HUES64 (cell line): ENCODE data around the gene TRIM72.
"Not testable (repeated sequence)": the region's sequence is repeated elsewhere in the genome, so short reads cannot be mapped to it uniquely, and the experiment has no call there.

ENCODE experiments used
- H3K27ac ChIP-seq: 2 replicates; pipeline ENCODE4 v1.7.0; 2013; ENCODE audit warnings: low read depth, low read length, inconsistent platforms
- H3K27me3 ChIP-seq: 2 replicates; pipeline ENCODE4 v1.6.1; 2013; ENCODE audit warnings: mild to moderate bottlenecking, low read length; ENCODE audit not compliant: insufficient read depth
- H3K36me3 ChIP-seq: 2 replicates; pipeline ENCODE4 v1.6.1; 2013; ENCODE audit warnings: mild to moderate bottlenecking, low read length; ENCODE audit not compliant: insufficient read depth
- H3K4me1 ChIP-seq: 2 replicates; pipeline ENCODE4 v1.6.1; 2013; ENCODE audit warnings: mild to moderate bottlenecking, low read length, moderate library complexity; ENCODE audit not compliant: insufficient read depth
- H3K4me3 ChIP-seq: 2 replicates; pipeline ENCODE4 v1.5.1; 2013; ENCODE audit warnings: mild to moderate bottlenecking, low read length, moderate library complexity
- H3K9ac ChIP-seq: 2 replicates; pipeline ENCODE4 v1.6.1; 2013; ENCODE audit warnings: mild to moderate bottlenecking, low read depth, low read length
- H3K9me3 ChIP-seq: 2 replicates; pipeline ENCODE4 v1.6.1; 2013; ENCODE audit warnings: low read depth, low read length; ENCODE audit not compliant: insufficient read depth
- WGBS: fragments of 150-250, 120-280 bp; methylation state at CpG from one replicate; pipeline ENCODE4 v1.1.7; 2013; ENCODE audit warnings: missing lambda C conversion rate; 5-methylcytosine and 5-hydroxymethylcytosine counted together

TRIM72 gene

GRCh38 chr16:31191697-31192428 lies 22.1 kb upstream of the TRIM72 start:
- H3K27me3 ChIP-seq: no peaks in the 10 kb centered on the region
- no peaks in the 10 kb centered on the region for H3K9me3 ChIP-seq
- 95% methylated on average over 5 of the region's 5 CpGs for WGBS
- H3K9ac ChIP-seq: no peak overlapping the region
- no peaks in the 10 kb centered on the region for H3K4me1 ChIP-seq
- H3K27ac ChIP-seq: no peak overlapping the region
- H3K4me3 ChIP-seq: no peak overlapping the region
- H3K36me3 ChIP-seq: peaks cover 100% of the 10 kb centered on the region

GRCh38 chr16:31192856-31193642 lies 20.9 kb upstream of the TRIM72 start:
- Histone ChIP-seq H3K27me3 (no peaks in the 10 kb centered on the region), H3K36me3 (peaks cover 91% of the 10 kb centered on the region), H3K4me1 (no peaks in the 10 kb centered on the region), H3K27ac (no peak overlapping the region), H3K9me3 (no peaks in the 10 kb centered on the region), H3K9ac (no peak overlapping the region), H3K4me3 (no peak overlapping the region)
- WGBS: 96% methylated on average over 16 of the region's 16 CpGs

- peaks cover 87% of the 10 kb centered on the region for H3K36me3 ChIP-seq
- H3K9me3 ChIP-seq: no peaks in the 10 kb centered on the region
- 100% methylated on average over 2 of the region's 2 CpGs for WGBS
- H3K4me3 ChIP-seq: no peak overlapping the region
- H3K27me3 ChIP-seq: no peaks in the 10 kb centered on the region
- H3K4me1 ChIP-seq: no peaks in the 10 kb centered on the region
- H3K27ac ChIP-seq: no peak overlapping the region
- H3K9ac ChIP-seq: no peak overlapping the region
Observed at GRCh38 chr16:31193874-31194273, 20.0 kb upstream of the TRIM72 start.

GRCh38 chr16:31194898-31195297 lies 19.0 kb upstream of the TRIM72 start:
- Histone ChIP-seq H3K27ac (no peak overlapping the region), H3K9me3 (no peaks in the 10 kb centered on the region), H3K9ac (no peak overlapping the region), H3K27me3 (no peaks in the 10 kb centered on the region), H3K36me3 (peaks cover 81% of the 10 kb centered on the region), H3K4me1 (no peaks in the 10 kb centered on the region), H3K4me3 (no peak overlapping the region)
- WGBS: 95% methylated on average over 7 of the region's 7 CpGs

GRCh38 chr16:31195861-31196260 lies 18.1 kb upstream of the TRIM72 start:
- not testable (repeated sequence) for H3K4me3 ChIP-seq, H3K9me3 ChIP-seq, H3K27ac ChIP-seq, H3K4me1 ChIP-seq, H3K27me3 ChIP-seq, H3K9ac ChIP-seq
- 97% methylated on average over 11 of the region's 11 CpGs for WGBS
- H3K36me3 ChIP-seq: peaks cover 72% of the 10 kb centered on the region

- peaks cover 65% of the 10 kb centered on the region for H3K36me3 ChIP-seq
- H3K9ac ChIP-seq: no peak overlapping the region
- no peaks in the 10 kb centered on the region for H3K4me1 ChIP-seq
- H3K27me3 ChIP-seq: peaks cover 2% of the 10 kb centered on the region; the same call in 1 of the 2 replicates
- WGBS: 95% methylated on average over 16 of the region's 17 CpGs
- no peaks in the 10 kb centered on the region for H3K9me3 ChIP-seq
- H3K27ac ChIP-seq: no peak overlapping the region
- no peak overlapping the region for H3K4me3 ChIP-seq
Observed at GRCh38 chr16:31196324-31197088, 17.4 kb upstream of the TRIM72 start.

- no peaks in the 10 kb centered on the region for H3K9me3 ChIP-seq
- no peak overlapping the region for H3K9ac ChIP-seq
- H3K36me3 ChIP-seq: peaks cover 47% of the 10 kb centered on the region
- H3K4me1 ChIP-seq: no peaks in the 10 kb centered on the region
- no peak overlapping the region for H3K4me3 ChIP-seq
- peak overlapping the region; percentile 12; the same call in 1 of the 2 replicates for H3K27ac ChIP-seq
- WGBS: 89% methylated on average over 7 of the region's 7 CpGs
- H3K27me3 ChIP-seq: peaks cover 20% of the 10 kb centered on the region
Observed at GRCh38 chr16:31198207-31198882, 15.6 kb upstream of the TRIM72 start.

GRCh38 chr16:31199430-31200041 lies 14.4 kb upstream of the TRIM72 start:
- Histone ChIP-seq H3K4me3 (no peak overlapping the region), H3K27ac (no peak overlapping the region), H3K9me3 (no peaks in the 10 kb centered on the region), H3K4me1 (no peaks in the 10 kb centered on the region), H3K36me3 (peaks cover 35% of the 10 kb centered on the region), H3K9ac (no peak overlapping the region), H3K27me3 (peaks cover 24% of the 10 kb centered on the region)
- 91% methylated on average over 5 of the region's 5 CpGs for WGBS

GRCh38 chr16:31200111-31200510 lies 13.8 kb upstream of the TRIM72 start:
- H3K9ac ChIP-seq, H3K4me1 ChIP-seq, H3K4me3 ChIP-seq, H3K27ac ChIP-seq, H3K9me3 ChIP-seq: not testable (repeated sequence)
- peaks cover 29% of the 10 kb centered on the region for H3K36me3 ChIP-seq
- 92% methylated on average over 8 of the region's 8 CpGs for WGBS
- H3K27me3 ChIP-seq: peaks cover 30% of the 10 kb centered on the region

- no peak overlapping the region for H3K9ac ChIP-seq
- H3K4me3 ChIP-seq: peak overlapping the region; percentile 64
Observed at GRCh38 chr16:31200821-31201568, 12.9 kb upstream of the TRIM72 start.

More at GRCh38 chr16:31200821-31201568, 12.9 kb upstream of the TRIM72 start:
- peak overlapping the region; percentile 31; the same call in 1 of the 2 replicates for H3K27ac ChIP-seq
- H3K4me1 ChIP-seq: no peaks in the 10 kb centered on the region
- peaks cover 20% of the 10 kb centered on the region for H3K36me3 ChIP-seq
- WGBS: 72% methylated on average over 7 of the region's 8 CpGs
- H3K9me3 ChIP-seq: no peaks in the 10 kb centered on the region
- peaks cover 30% of the 10 kb centered on the region for H3K27me3 ChIP-seq
